Neuronal stem cell (in vitro differentiated cells): ENCODE measurements around the gene SPACA7.
"Not testable (repeated sequence)": the region's sequence is repeated elsewhere in the genome, so short reads cannot be mapped to it uniquely, and the experiment has no call there.

Experiments used
- DNase-seq: peaks from one replicate; pipeline ENCODE4 v3.0.0-alpha.2; 2013; ENCODE audit warnings: low spot score
- H2AFZ ChIP-seq: one replicate; pipeline ENCODE4 v1.6.1; 2013; ENCODE audit warnings: mild to moderate bottlenecking, low read length, inconsistent platforms
- H2AK5ac ChIP-seq: 2 replicates; pipeline ENCODE4 v1.6.1; 2013; ENCODE audit warnings: low read depth, mild to moderate bottlenecking, inconsistent platforms, low read length, moderate library complexity, mixed read lengths
- H2BK120ac ChIP-seq: 2 replicates; pipeline ENCODE4 v1.6.1; 2013; ENCODE audit warnings: low read depth, mild to moderate bottlenecking, inconsistent platforms, low read length, moderate library complexity, mixed read lengths
- H2BK12ac ChIP-seq: one replicate; pipeline ENCODE4 v1.6.1; 2013; ENCODE audit warnings: low read length, inconsistent platforms
- H2BK15ac ChIP-seq: 2 replicates; pipeline ENCODE4 v1.6.1; 2013; ENCODE audit warnings: mild to moderate bottlenecking, low read length, inconsistent platforms, mixed read lengths
- H2BK5ac ChIP-seq: one replicate; pipeline ENCODE4 v1.6.1; 2013; ENCODE audit warnings: inconsistent platforms, mild to moderate bottlenecking, low read length, moderate library complexity
- H3K14ac ChIP-seq: one replicate; pipeline ENCODE4 v1.6.1; 2013; ENCODE audit warnings: low read length, inconsistent platforms
- H3K18ac ChIP-seq: 2 replicates; pipeline ENCODE4 v1.6.1; 2013; ENCODE audit warnings: low read length, inconsistent platforms
- H3K23ac ChIP-seq: 2 replicates; pipeline ENCODE4 v1.6.1; 2013; ENCODE audit warnings: low read depth, mild to moderate bottlenecking, mixed read lengths, low read length, inconsistent platforms; ENCODE audit not compliant: poor library complexity
- H3K27ac ChIP-seq: replicated peaks from 3 replicates; pipeline ENCODE4 v1.5.1; 2013; ENCODE audit warnings: low read length, inconsistent platforms
- H3K27me3 ChIP-seq, 3 experiments: 2 replicates each; pipeline ENCODE4 v1.6.1; 2013; ENCODE audit warnings: low read length in 3 of 3, mild to moderate bottlenecking in 2 of 3, inconsistent platforms in 1 of 3, low read depth in 1 of 3, mixed read lengths in 1 of 3, moderate library complexity in 1 of 3; ENCODE audit not compliant: control insufficient read depth in 3 of 3, insufficient read depth in 3 of 3
- H3K36me3 ChIP-seq, 2 donors: replicated peaks in 1 of 2; 2 replicates each; pipeline ENCODE4 v1.6.1; 2013; ENCODE audit warnings: low read length in 2 of 2; ENCODE audit not compliant: control insufficient read depth in 2 of 2, insufficient read depth in 2 of 2
- H3K4ac ChIP-seq: 2 replicates; pipeline ENCODE4 v1.6.1; 2013; ENCODE audit warnings: inconsistent platforms, mild to moderate bottlenecking, low read length, moderate library complexity
- H3K4me1 ChIP-seq, 2 donors: 1 replicate in 1 of 2; 2 replicates in 1 of 2; pipeline ENCODE4 v1.6.1; 2013; ENCODE audit warnings: low read length in 2 of 2, low read depth in 1 of 2; ENCODE audit not compliant: control insufficient read depth in 2 of 2, insufficient read depth in 1 of 2
- H3K4me2 ChIP-seq: one replicate; pipeline ENCODE4 v1.6.1; 2013; ENCODE audit warnings: mild to moderate bottlenecking, low read length, inconsistent platforms; ENCODE audit not compliant: insufficient read depth, poor library complexity, severe bottlenecking
- H3K4me3 ChIP-seq, 2 donors: 2 replicates each; pipeline ENCODE4 v1.5.1; 2013; ENCODE audit warnings: low read length in 2 of 2, mild to moderate bottlenecking in 2 of 2, inconsistent platforms in 1 of 2, moderate library complexity in 1 of 2
- H3K79me1 ChIP-seq: one replicate; pipeline ENCODE4 v1.6.1; 2013; ENCODE audit warnings: low read depth, mild to moderate bottlenecking, inconsistent platforms, low read length, moderate library complexity
- H3K9ac ChIP-seq: one replicate; pipeline ENCODE4 v1.6.1; 2013; ENCODE audit warnings: mild to moderate bottlenecking, low read depth, low read length, inconsistent platforms; ENCODE audit not compliant: poor library complexity
- H3K9me3 ChIP-seq, 2 donors: replicated peaks in 1 of 2; 2 replicates each; pipeline versions ENCODE3 to v1.6.1; 2013; ENCODE audit warnings: low read length in 2 of 2, mild to moderate bottlenecking in 2 of 2, inconsistent platforms in 1 of 2, low read depth in 1 of 2, mixed read lengths in 1 of 2, moderate library complexity in 1 of 2; ENCODE audit not compliant: control insufficient read depth in 2 of 2, insufficient read depth in 1 of 2
- H4K8ac ChIP-seq: one replicate; pipeline ENCODE4 v1.6.1; 2013; ENCODE audit warnings: low read depth, mild to moderate bottlenecking, inconsistent platforms, low read length, moderate library complexity
- H4K91ac ChIP-seq: one replicate; pipeline ENCODE4 v1.6.1; 2013; ENCODE audit warnings: low read length, low read depth, mild to moderate bottlenecking, inconsistent platforms; ENCODE audit not compliant: poor library complexity
- WGBS, 2 donors: extraction: QIAGEN DNeasy Blood & Tissue Kit; methylation state at CpG; one replicate each; pipeline ENCODE4 v1.1.7; 2013; ENCODE audit warnings: missing lambda C conversion rate in 2 of 2, mixed read lengths in 1 of 2; ENCODE audit not compliant: insufficient read length in 2 of 2, insufficient replicate concordance in 1 of 2; ENCODE audit errors: extremely low coverage in 2 of 2; 5-methylcytosine and 5-hydroxymethylcytosine counted together

Gene SPACA7

DNA sequence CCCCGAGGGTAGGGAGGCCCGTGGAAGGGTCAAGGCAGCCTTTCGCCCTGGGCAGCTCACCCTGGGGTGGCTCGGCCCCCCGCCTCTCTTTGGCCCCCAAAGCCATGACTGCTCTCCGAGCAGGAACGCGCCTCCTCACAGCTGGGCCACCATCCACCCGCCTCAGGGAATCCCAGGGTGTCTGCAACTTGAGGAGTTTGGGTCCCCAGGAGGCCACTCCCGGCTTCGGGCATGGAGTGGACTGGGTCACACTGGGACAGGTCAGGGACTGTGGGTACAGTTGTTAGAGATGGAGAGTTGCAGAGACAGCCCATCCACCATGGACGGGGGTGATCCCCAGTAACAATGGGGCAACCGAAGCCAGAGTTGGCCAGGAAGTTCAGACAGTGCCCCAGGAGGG lies 19.8 kb downstream of the SPACA7 start:
- not testable (repeated sequence) for H3K27ac ChIP-seq, DNase-seq, H3K4me3 ChIP-seq, H4K91ac ChIP-seq, H2BK5ac ChIP-seq, H3K4me1 ChIP-seq, H3K4ac ChIP-seq, H3K14ac ChIP-seq, H3K9ac ChIP-seq, H3K27me3 ChIP-seq, H3K9me3 ChIP-seq, H4K8ac ChIP-seq, H3K36me3 ChIP-seq, H3K79me1 ChIP-seq, H2BK120ac ChIP-seq, H2AK5ac ChIP-seq, H2BK12ac ChIP-seq, H3K23ac ChIP-seq, H2AFZ ChIP-seq, H3K4me2 ChIP-seq, H2BK15ac ChIP-seq, H3K18ac ChIP-seq
- whole genome bisulfite sequencing, 2 donors: no CpG with 5 or more reads among the region's 13 CpGs

DNA sequence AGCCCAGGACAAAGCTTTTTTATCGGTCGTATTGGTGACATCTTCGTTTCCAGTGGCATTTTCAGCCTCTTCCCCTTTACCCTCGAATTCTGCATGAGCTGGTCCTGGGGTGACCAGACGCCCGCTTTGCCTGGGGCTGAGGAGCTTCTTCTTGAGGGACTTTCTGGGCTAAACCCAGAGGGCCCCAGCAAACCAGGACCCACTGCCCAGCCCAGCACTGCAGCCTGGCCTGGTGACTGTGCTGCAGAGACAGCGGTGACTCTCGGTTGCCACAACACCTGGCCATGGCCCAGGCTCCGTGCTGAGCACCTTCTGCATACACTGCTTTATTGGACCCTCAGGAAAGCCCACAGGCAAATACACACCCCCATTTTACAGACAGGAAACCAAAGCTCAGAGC lies 21.0 kb downstream of the SPACA7 start:
- H3K36me3 ChIP-seq: no peaks in the 10 kb centered on the region
- H2BK5ac ChIP-seq: no peak overlapping the region
- H3K4me1 ChIP-seq: peaks cover 0 to 5% of the 10 kb centered on the region in 2 donors
- DNase-seq: no peak
- H4K91ac ChIP-seq: no peak overlapping the region
- H3K4ac ChIP-seq: no peak overlapping the region
- H3K18ac ChIP-seq: no peak overlapping the region
- H3K27ac ChIP-seq: no peak overlapping the region
- no peak overlapping the region for H3K4me3 ChIP-seq
- no peaks in the 10 kb centered on the region for H3K9me3 ChIP-seq
- H3K4me2 ChIP-seq: no peak overlapping the region
- peak overlapping the region; percentile 67 for H2BK120ac ChIP-seq
- H3K27me3 ChIP-seq: peaks cover 0 to 3% (median 0%) of the 10 kb centered on the region in 3 experiments
- H3K14ac ChIP-seq: peak overlapping the region; percentile 17
- H2BK12ac ChIP-seq: peak overlapping the region; percentile 2
- no peak overlapping the region for H4K8ac ChIP-seq
- no peak overlapping the region for H2AK5ac ChIP-seq
- no peaks in the 10 kb centered on the region for H3K79me1 ChIP-seq
- H2AFZ ChIP-seq: no peak overlapping the region
- no peak overlapping the region for H3K9ac ChIP-seq
- no peak overlapping the region for H3K23ac ChIP-seq
- H2BK15ac ChIP-seq: no peak overlapping the region
- no CpG with 5 or more reads among the region's 9 CpGs for WGBS, 2 donors

DNA sequence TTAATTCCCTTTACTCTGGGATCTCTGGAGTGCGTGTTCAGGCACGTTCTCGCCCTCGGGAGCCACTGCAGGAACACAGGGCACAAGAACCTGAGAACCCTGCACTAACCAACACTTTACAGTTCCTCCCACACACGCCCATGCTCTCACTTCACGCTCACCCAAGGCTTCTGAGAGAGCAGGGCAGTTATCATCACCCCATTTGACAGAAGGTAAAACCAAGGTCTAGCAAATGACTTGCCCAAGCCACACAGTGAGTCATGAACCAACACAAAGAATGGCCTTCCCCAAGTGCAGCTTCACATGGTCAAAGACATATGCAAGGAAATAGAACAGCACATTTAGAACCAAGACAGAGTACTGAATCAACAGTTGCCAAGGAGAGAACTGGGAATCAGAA lies 22.2 kb downstream of the SPACA7 start:
- not testable (repeated sequence) for H3K36me3 ChIP-seq, H3K4ac ChIP-seq, H4K91ac ChIP-seq, H2AFZ ChIP-seq, H3K27ac ChIP-seq, H3K14ac ChIP-seq, H2BK12ac ChIP-seq, H2BK5ac ChIP-seq, H2AK5ac ChIP-seq, H3K4me3 ChIP-seq, H3K4me1 ChIP-seq, H3K79me1 ChIP-seq, H3K18ac ChIP-seq, H3K9ac ChIP-seq, H3K23ac ChIP-seq, H3K9me3 ChIP-seq, H2BK120ac ChIP-seq, DNase-seq, H2BK15ac ChIP-seq, H3K27me3 ChIP-seq, H4K8ac ChIP-seq, H3K4me2 ChIP-seq
- no CpG with 5 or more reads among the region's 6 CpGs for WGBS, 2 donors

DNA sequence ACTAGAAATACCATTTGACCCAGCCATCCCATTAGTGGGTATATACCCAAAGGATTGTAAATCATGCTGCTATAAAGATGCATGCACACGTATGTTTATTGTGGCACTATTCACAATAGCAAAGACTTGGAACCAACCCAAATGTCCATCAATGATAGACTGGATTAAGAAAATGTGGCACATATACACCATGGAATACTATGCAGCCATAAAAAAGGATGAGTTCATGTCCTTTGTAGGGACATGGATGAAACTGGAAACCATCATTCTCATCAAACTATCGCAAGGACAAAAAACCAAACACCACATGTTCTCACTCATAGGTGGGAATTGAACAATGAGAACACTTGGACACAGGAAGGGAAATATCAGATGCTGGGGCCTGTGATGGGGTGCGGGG lies 33.7 kb downstream of the SPACA7 start:
- no CpG with 5 or more reads among the region's 3 CpGs for WGBS, 2 donors
- DNase-seq, H2BK12ac ChIP-seq, H3K23ac ChIP-seq, H3K4me1 ChIP-seq, H2AFZ ChIP-seq, H3K9ac ChIP-seq, H4K91ac ChIP-seq, H3K14ac ChIP-seq, H3K4ac ChIP-seq, H3K36me3 ChIP-seq, H2BK120ac ChIP-seq, H3K4me3 ChIP-seq, H3K27me3 ChIP-seq, H2BK15ac ChIP-seq, H4K8ac ChIP-seq, H3K79me1 ChIP-seq, H3K18ac ChIP-seq, H2BK5ac ChIP-seq, H2AK5ac ChIP-seq, H3K27ac ChIP-seq, H3K4me2 ChIP-seq: not testable (repeated sequence)
- peaks cover 4 to 11% of the 10 kb centered on the region in 2 donors for H3K9me3 ChIP-seq
